Lower leg skin (tissue), 4 donors: ENCODE data around the gene FHOD3. TPM values are rescaled to one million over a fixed set of nuclear protein-coding genes. Genes with fewer than 3 reads are reported as not detected.

Experiments used
- DNase-seq, 2 donors: peaks; one replicate each; pipeline ENCODE4 v3.0.0-alpha.2; 2019; ENCODE audit warnings: low spot score in 2 of 2
- H3K4me3 ChIP-seq: fragments of 200-600 bp; sonication (generic); 2 replicates; pipeline ENCODE4 v1.5.1; 2017; ENCODE audit warnings: mild to moderate bottlenecking, low read depth; ENCODE audit not compliant: poor library complexity, severe bottlenecking
- CTCF ChIP-seq, 3 donors: fragments of 450-650 bp; IDR thresholded peaks; one replicate each; pipeline ENCODE4 v1.5.1; 2016; ENCODE audit warnings: antibody characterized with exemption in 3 of 3, mild to moderate bottlenecking in 3 of 3, moderate library complexity in 2 of 3
- POLR2A ChIP-seq, 2 donors: fragments of 450-650 bp; IDR thresholded peaks; one replicate each; pipeline ENCODE4 v1.6.1; 2016 to 2017; ENCODE audit warnings: antibody characterized with exemption in 2 of 2, mild to moderate bottlenecking in 1 of 2, moderate library complexity in 1 of 2
- WGBS, 2 donors: methylation state at CpG; one replicate each; pipeline ENCODE4 v1.1.5; 2018; 5-methylcytosine and 5-hydroxymethylcytosine counted together
- intact Hi-C: fragments of 100-400 bp; cut with DNase I; formaldehyde crosslinking; loops from one replicate; pipeline ENCODE4 v1.15.0; 2023; ENCODE audit warnings: low total_unique reads
- total RNA-seq, 4 donors: library from RNA; depleted of rRNA; stranded (reverse); fragments of >200 nt; gene quantifications; one replicate each; pipeline ENCODE4 v1.1.0, GENCODE V29; 2016

The FHOD3 gene
- total RNA-seq, 4 donors from 2014 or later: 5.3 to 15.1 (median 7.8) TPM

- intact Hi-C loops: no loop called here
- H3K4me3 ChIP-seq: no peak overlapping the region
- 85 to 86% methylated on average over 3 of the region's 3 CpGs for WGBS, 2 donors
- TF ChIP-seq POLR2A (IDR thresholded peaks at IDR 0.05): no peak
- TF ChIP-seq CTCF (IDR thresholded peaks at IDR 0.05): no peak
- peak in 1 of 2 donors; percentile 18 for DNase-seq
Observed at GRCh38 chr18:36649205-36649604, 351.7 kb downstream of the FHOD3 start.

- TF ChIP-seq CTCF (IDR thresholded peaks at IDR 0.05) (no peak), POLR2A (IDR thresholded peaks at IDR 0.05) (no peak)
- no peak for DNase-seq
- intact Hi-C loops: no loop called here
- 56 to 60% methylated on average over 3 of the region's 3 CpGs for WGBS, 2 donors
- no peak overlapping the region for H3K4me3 ChIP-seq
Observed at GRCh38 chr18:36650266-36650665, 352.8 kb downstream of the FHOD3 start.

DNA sequence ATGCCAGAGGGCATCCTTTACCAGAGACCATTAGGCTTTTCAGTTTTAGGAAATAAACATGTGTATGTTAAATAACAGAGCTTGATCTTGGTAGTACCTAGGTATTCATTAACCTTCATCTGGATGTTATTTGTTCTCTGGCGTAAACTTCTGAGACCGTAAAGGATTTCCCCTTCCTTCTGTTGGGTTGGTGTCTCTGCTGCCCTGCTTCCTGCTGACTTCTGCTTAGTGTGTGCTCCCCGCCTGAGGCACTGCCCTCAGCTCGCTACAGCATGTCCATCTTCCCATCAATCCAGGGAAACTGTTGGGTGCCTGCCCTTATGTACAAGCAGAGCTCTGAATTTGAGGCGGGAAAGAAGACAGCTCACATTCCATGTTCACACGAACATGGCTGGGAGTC, 353.4 kb downstream of the FHOD3 start:
- 22 to 31% methylated on average over 6 of the region's 6 CpGs for WGBS, 2 donors
- intact Hi-C loops: no loop called here
- DNase-seq: peak in 1 of 2 donors; percentile 58
- no peak for TF ChIP-seq POLR2A (IDR thresholded peaks at IDR 0.05)
- TF ChIP-seq CTCF (IDR thresholded peaks at IDR 0.05): no peak
- H3K4me3 ChIP-seq: no peak overlapping the region

- 87 to 89% methylated on average over 10 of the region's 10 CpGs for WGBS, 2 donors
- DNase-seq: no peak
- intact Hi-C loops: no loop called here
- TF ChIP-seq POLR2A (IDR thresholded peaks at IDR 0.05) (no peak), CTCF (IDR thresholded peaks at IDR 0.05) (no peak)
- H3K4me3 ChIP-seq: no peak overlapping the region
Observed at GRCh38 chr18:36652503-36652902, 355.0 kb downstream of the FHOD3 start.

GRCh38 chr18:36653141-36653869, 355.8 kb downstream of the FHOD3 start:
- intact Hi-C loops: no loop called here
- no peak overlapping the region for H3K4me3 ChIP-seq
- 89 to 91% methylated on average over 8 of the region's 8 CpGs for WGBS, 2 donors
- no peak for TF ChIP-seq CTCF (IDR thresholded peaks at IDR 0.05)
- DNase-seq: no peak

DNA sequence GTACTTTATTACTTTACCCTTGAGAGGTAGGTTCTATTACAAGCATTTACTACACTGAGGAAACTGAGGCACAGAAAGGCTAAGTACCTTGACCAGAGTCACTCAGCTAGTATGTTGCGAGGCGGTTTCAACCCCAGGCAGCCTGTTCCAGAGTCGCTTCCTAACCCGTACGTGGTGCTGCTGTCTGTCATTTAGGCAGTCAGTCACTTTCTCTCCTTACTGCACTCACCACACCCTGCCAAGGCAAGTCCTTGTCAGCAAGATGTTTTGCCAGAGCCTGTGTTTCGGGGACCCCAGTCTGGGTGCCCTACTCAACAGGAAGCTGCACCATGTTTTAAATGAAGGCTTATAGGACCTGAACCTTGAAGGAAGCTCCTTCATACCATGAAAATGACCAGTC, 356.4 kb downstream of the FHOD3 start:
- TF ChIP-seq POLR2A (IDR thresholded peaks at IDR 0.05) (no peak), CTCF (IDR thresholded peaks at IDR 0.05) (no peak)
- H3K4me3 ChIP-seq: no peak overlapping the region
- intact Hi-C loops: no loop called here
- WGBS, 2 donors: 56 to 83% methylated on average over 6 of the region's 6 CpGs
- DNase-seq: peak in 1 of 2 donors; percentile 66
